Measurements from ENCODE around the gene NDUFB1.

GRCh38 chr14:92144708-92145107, 23.2 kb upstream of the NDUFB1 start:
- TF ChIP-seq CTCF (IDR thresholded peaks at IDR 0.05 in 2 of 3, conservative IDR thresholded peaks at IDR 0.05 in 1 of 3; ENCODE audit: borderline replicate concordance in 1 of 3, insufficient read depth in 1 of 3, low read depth in 2 of 3, low read length in 2 of 3) (no peak), EZH2 (IDR thresholded peaks at IDR 0.05) (no peak), POLR2A (IDR thresholded peaks at IDR 0.05; ENCODE audit: borderline replicate concordance, extremely low read depth, insufficient read depth, insufficient read length) (no peak), POLR2AphosphoS5 (IDR thresholded peaks at IDR 0.05; ENCODE audit: low read depth, low read length) (no peak), TCF7L2 (IDR thresholded peaks at IDR 0.05; ENCODE audit: borderline replicate concordance, extremely low read depth, insufficient read depth, insufficient read length) (no peak), MAX (IDR thresholded peaks at IDR 0.05) (no peak), REST (IDR thresholded peaks at IDR 0.05; ENCODE audit: low read depth) (no peak), EZH2phosphoT487 (IDR thresholded peaks at IDR 0.05; ENCODE audit: borderline replicate concordance) (no peak), RAD21 (IDR thresholded peaks at IDR 0.05; ENCODE audit: low read depth) (no peak), SIN3A (IDR thresholded peaks at IDR 0.05; ENCODE audit: low read depth) (no peak), JUND (IDR thresholded peaks at IDR 0.05) (no peak), ELF1 (IDR thresholded peaks at IDR 0.05; ENCODE audit: borderline replicate concordance, low read depth) (no peak), YY1 (IDR thresholded peaks at IDR 0.05; ENCODE audit: extremely low read depth, insufficient replicate concordance, low read depth, low read length) (no peak)
